Fibroblast of pulmonary artery (primary cell): ENCODE measurements around the gene TXNRD3.

Experiments
- DNase-seq: peaks from one replicate; pipeline ENCODE4 v3.0.0-alpha.2; 2010; ENCODE audit warnings: low read depth
- H3K4me3 ChIP-seq: replicated peaks from 2 replicates; pipeline ENCODE4 v1.5.1; 2011; ENCODE audit warnings: low read depth, mild to moderate bottlenecking, control low read depth, low read length, moderate library complexity
- CTCF ChIP-seq: IDR thresholded peaks from 2 replicates; pipeline ENCODE4 v1.5.1; 2011; ENCODE audit warnings: mild to moderate bottlenecking, control low read depth, low read length, inconsistent platforms; ENCODE audit errors: missing control alignments

Gene TXNRD3

GRCh38 chr3:126613479-126614188 lies 41.3 kb downstream of the TXNRD3 start:
- TF ChIP-seq CTCF = no peak
- no peak overlapping the region for H3K4me3 ChIP-seq
- DNase-seq = peak; percentile 32

DNA sequence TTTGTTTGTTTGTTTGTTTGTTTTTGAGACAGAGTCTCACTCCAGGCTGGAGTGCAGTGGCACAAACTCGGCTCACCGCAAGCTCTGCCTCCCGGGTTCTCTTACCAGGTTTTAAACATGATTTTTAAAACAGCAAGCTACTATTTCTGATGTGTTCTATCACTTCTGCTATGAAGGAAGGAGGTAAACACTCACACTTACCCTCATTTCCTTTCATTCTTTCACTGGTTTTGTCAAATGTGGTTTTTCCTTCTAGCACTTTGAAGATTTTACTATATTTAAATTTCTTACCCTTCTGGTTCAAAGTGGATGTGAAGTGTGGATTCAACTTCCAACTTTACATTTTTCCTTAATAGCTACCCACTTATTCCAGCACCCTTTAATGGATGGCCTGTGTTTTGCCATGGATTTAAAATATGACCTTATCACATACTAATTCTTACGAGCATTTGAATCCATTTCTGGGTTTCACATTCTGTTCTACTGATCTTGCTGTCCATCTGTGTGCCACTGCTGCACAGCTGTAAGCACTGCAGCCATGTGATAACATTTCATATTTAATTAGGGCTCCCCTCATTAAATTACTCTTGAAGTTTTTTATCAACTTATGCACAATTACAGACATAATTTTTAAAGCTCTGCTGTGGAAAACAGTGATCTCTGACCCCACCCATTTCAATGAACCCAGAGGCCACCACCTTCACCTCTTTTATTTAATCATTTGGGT lies 42.3 kb downstream of the TXNRD3 start:
- no peak for TF ChIP-seq CTCF
- no peak for DNase-seq

DNA sequence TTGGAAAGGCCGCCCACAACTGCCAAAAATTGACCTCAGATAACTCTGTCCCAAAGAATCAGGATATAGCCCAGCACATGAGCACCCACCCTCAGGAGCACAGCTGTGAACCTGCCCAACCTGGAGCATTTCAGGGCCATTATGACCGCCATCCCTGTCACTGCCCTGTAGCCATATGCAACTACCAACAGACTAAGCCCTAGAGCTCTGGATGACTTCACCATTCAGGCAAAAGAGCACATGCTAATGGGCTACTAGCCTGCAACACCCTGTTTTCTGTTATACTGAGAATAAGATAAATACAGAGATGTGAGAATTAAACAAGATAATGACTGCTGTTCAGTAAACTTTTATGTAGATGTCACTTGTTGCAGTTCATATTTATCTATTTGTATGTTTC lies 45.0 kb downstream of the TXNRD3 start:
- no peak for DNase-seq
- TF ChIP-seq CTCF = no peak
- H3K4me3 ChIP-seq = no peak overlapping the region

More for the DNA sequence above, 42.3 kb downstream of the TXNRD3 start:
- no peak overlapping the region for H3K4me3 ChIP-seq

DNA sequence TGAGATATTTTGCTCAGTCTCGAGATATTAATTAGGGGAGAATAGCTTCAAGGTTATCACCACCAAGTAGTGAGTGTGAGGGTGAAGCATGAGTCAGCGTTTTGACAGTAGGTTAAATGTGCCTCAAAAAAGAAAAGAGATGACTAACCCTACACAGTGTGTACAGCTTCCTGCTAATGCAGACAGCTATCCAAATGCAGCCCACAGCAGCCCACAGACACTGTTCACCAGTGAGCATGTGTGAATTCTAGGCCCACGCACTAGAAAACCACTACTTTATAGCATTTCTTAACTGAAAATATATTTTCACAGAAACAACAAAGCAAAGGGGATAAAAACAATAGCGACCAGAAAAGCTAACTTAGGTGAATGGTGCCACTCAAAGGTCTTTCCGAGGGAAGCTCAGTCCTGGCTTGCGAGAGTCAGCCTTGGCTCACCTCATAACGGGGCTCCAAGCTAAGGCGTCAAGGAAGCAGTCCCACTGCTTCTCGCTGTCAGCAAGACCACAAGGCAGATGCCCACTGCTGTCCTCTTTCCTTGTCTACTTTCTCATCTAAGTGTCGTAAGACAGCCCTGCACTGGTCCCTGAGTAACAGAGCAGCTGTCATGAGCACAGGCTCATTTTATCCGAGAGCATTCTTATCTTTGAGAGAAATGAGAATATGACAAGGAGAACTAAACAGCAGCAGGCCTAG lies 47.6 kb downstream of the TXNRD3 start:
- no peak for TF ChIP-seq CTCF
- peak; percentile 62 for DNase-seq
- H3K4me3 ChIP-seq = no peak overlapping the region

- TF ChIP-seq CTCF = no peak
- no peak overlapping the region for H3K4me3 ChIP-seq
- DNase-seq = no peak
Measured at GRCh38 chr3:126606001-126606400, 48.9 kb downstream of the TXNRD3 start.

DNA sequence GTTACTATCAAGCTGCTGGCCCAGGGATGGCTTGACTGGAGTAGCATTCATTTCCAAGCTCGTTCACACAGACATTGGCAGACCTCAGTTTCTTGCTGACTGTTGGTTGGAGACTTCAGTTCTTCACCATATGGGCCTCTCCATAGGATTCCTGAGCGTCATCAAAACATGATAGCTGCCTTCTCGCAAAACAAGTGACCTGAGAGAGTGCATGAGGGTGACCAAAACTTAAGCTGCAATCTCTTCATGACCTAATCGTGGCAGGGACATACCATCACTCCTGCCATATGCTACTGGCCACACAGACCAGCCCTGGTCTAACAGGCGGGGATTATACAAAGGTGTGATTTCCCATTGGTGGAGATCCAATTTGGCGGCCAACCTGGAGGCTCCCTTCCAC lies 50.2 kb downstream of the TXNRD3 start:
- no peak for TF ChIP-seq CTCF
- no peak overlapping the region for H3K4me3 ChIP-seq
- DNase-seq = no peak
